Measurements from ENCODE around the gene RAET1G. TPM values are rescaled to one million over a fixed set of nuclear protein-coding genes. Genes with fewer than 3 reads are reported as not detected.
"Not testable (repeated sequence)": the region's sequence is repeated elsewhere in the genome, so short reads cannot be mapped to it uniquely, and the experiment has no call there.

Gene RAET1G
- polyA plus RNA-seq, 1 donor: 0.28 TPM

DNA sequence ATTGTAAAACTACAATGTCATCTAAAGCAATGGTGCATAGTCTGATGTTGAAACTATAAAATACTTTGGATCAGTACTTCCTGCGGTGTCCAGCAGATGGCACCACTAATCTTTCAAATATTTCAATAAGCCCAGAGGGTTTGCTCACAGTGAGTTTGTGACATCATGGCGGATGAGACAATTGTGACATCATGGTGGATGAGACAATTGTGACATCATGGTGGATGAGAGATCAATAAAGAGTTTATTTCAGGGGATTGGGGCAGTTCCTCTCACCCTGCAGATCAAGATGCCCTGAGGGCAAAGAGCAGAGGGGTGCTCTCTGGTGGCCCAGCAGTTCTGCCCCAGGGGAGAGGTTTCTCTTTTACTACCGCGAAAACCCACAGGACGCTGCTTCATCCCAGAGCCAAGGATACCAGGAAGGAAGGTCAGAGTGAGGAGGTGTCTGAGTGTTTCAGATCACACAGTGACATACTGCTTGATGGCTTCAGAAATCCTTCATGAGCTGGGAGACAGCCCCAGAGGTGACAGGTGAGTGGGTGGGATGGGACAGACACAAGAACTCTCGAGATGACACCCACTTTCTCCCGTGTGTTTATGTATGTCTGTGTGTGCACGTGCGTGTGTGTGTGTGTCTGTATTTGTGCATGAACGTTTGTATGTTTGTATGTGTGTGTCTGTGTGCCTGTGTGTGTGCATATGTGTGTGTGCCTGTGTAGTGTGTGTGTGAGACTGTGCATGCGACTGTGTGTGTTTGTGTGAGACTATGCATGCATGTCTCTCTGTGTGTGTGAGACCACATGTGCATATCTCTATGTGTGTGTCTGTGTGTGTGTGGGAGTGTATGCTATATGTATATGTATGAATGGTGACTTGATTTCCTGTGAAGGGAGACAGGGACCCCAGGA, 11.6 kb upstream of the RAET1G start:
- peaks cover 77% of the 10 kb centered on the region for H3K27me3 ChIP-seq (ENCODE audit: control insufficient read depth, insufficient read depth, low read length)

DNA sequence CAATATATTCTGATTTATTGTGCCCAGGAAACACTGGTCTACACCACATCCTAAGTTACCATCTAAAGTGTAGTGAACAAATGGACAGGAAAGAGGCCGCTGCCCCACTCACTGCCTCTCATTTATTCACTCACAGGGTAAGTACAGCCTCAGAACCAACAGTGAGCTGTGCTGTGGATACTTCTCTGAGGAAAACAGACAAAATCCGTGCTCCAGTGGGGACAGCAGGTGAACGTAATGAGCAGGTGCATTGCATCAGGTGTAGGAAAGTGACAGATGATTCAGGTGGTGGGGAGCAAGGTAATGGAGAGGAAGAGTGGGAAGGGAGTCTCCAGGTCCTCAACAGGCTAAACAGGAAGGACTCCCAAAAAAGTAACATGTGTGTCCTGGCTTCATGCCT, 10.5 kb upstream of the RAET1G start:
- peaks cover 73% of the 10 kb centered on the region for H3K27me3 ChIP-seq (ENCODE audit: control insufficient read depth, insufficient read depth, low read length)
- H3K4me3 ChIP-seq (ENCODE audit: low read length): no peak overlapping the region
- DNase-seq: no peak
- peaks cover 3% of the 10 kb centered on the region for H3K9me3 ChIP-seq (ENCODE audit: control insufficient read depth, low read depth, low read length)
- no peak overlapping the region for H3K27ac ChIP-seq (ENCODE audit: low read length)
- H3K4me1 ChIP-seq (ENCODE audit: control insufficient read depth, insufficient read depth, low read length): no peaks in the 10 kb centered on the region
- no peaks in the 10 kb centered on the region for H3K36me3 ChIP-seq (ENCODE audit: control insufficient read depth, insufficient read depth, low read length)
- 0% methylated on average over 1 of the region's 3 CpGs for WGBS (ENCODE audit: insufficient coverage, low lambda C conversion rate)

More for the DNA sequence above, 11.6 kb upstream of the RAET1G start:
- Histone ChIP-seq H3K27ac (ENCODE audit: low read length) (no peak overlapping the region), H3K4me3 (ENCODE audit: low read length) (no peak overlapping the region), H3K9me3 (ENCODE audit: control insufficient read depth, low read depth, low read length) (peaks cover 9% of the 10 kb centered on the region), H3K36me3 (ENCODE audit: control insufficient read depth, insufficient read depth, low read length) (no peaks in the 10 kb centered on the region), H3K4me1 (ENCODE audit: control insufficient read depth, insufficient read depth, low read length) (peaks cover 3% of the 10 kb centered on the region)
- WGBS (ENCODE audit: insufficient coverage, low lambda C conversion rate): no CpG with 5 or more reads among the region's 11 CpGs
- peak; percentile 50 for DNase-seq

DNA sequence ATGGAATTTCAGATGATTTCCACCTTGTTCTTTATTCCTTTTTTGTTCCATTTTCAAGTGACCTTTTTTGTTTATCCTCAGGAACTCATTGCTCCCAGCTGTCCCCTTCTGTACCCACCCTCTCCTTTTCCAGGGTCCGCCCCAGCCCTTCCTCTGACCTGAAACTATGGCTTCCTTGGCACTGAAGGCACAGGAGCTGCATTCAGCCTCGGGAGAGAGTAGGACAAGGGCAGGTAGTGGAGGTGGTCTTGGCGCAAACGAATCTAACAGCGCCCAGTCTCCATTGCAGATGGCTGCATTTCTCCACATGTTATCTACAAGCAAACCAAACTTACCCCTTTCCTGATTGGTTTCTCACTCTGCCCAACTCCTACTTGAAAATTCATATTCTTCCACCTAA, 10.1 kb upstream of the RAET1G start:
- peaks cover 69% of the 10 kb centered on the region for H3K27me3 ChIP-seq (ENCODE audit: control insufficient read depth, insufficient read depth, low read length)
- WGBS (ENCODE audit: insufficient coverage, low lambda C conversion rate): 20% methylated on average over 1 of the region's 5 CpGs
- no peak overlapping the region for H3K4me3 ChIP-seq (ENCODE audit: low read length)

DNA sequence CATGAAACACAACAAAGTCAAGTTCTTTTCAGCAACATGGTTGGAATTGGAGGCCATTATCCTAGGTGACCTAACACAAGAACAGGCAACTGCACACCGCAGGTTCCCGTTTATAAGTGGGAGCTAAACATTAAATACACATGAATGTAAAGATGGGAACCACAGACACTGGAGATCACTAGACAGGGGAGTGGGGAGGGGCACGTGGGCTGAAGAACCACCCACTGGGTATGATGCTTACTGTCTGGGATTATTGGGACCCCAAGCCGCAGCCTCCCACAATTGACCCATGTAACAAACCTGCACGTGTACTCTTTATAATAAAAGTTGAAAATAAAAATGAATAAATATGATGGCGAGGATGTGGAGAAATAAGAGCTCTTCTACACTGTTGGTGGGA, 8.6 kb upstream of the RAET1G start:
- DNase-seq: no peak
- Histone ChIP-seq H3K4me3 (ENCODE audit: low read length) (no peak overlapping the region), H3K27me3 (ENCODE audit: control insufficient read depth, insufficient read depth, low read length) (peaks cover 56% of the 10 kb centered on the region), H3K9me3 (ENCODE audit: control insufficient read depth, low read depth, low read length) (no peaks in the 10 kb centered on the region), H3K27ac (ENCODE audit: low read length) (no peak overlapping the region), H3K36me3 (ENCODE audit: control insufficient read depth, insufficient read depth, low read length) (no peaks in the 10 kb centered on the region), H3K4me1 (ENCODE audit: control insufficient read depth, insufficient read depth, low read length) (no peaks in the 10 kb centered on the region)
- 73% methylated on average over 2 of the region's 6 CpGs for WGBS (ENCODE audit: insufficient coverage, low lambda C conversion rate)

More for the DNA sequence above, 10.1 kb upstream of the RAET1G start:
- no peak for DNase-seq
- Histone ChIP-seq H3K27ac (ENCODE audit: low read length) (no peak overlapping the region), H3K4me1 (ENCODE audit: control insufficient read depth, insufficient read depth, low read length) (no peaks in the 10 kb centered on the region), H3K36me3 (ENCODE audit: control insufficient read depth, insufficient read depth, low read length) (no peaks in the 10 kb centered on the region), H3K9me3 (ENCODE audit: control insufficient read depth, low read depth, low read length) (no peaks in the 10 kb centered on the region)

DNA sequence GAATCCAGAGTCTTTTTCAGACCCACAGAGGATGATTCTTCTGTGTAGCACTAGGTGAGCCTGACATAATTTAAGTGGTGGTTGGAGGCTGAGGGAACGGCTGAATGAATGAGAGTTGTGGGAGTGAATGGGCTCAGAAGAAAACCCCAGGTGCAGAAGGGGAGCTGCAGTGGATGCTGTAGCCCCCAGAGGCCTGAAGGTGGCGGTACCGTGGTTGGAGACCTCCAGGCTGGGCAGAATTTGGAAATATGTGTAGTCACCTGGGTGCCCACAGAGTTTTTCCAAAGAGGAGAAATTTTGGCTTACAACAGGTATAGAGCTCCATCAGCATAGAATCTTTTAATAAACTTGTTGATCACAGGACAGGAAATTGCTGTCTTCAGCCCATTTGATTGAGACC, 6.5 kb upstream of the RAET1G start:
- Histone ChIP-seq H3K4me3 (ENCODE audit: low read length) (no peak overlapping the region), H3K27ac (ENCODE audit: low read length) (no peak overlapping the region), H3K27me3 (ENCODE audit: control insufficient read depth, insufficient read depth, low read length) (peaks cover 53% of the 10 kb centered on the region), H3K36me3 (ENCODE audit: control insufficient read depth, insufficient read depth, low read length) (no peaks in the 10 kb centered on the region), H3K9me3 (ENCODE audit: control insufficient read depth, low read depth, low read length) (no peaks in the 10 kb centered on the region), H3K4me1 (ENCODE audit: control insufficient read depth, insufficient read depth, low read length) (peaks cover 2% of the 10 kb centered on the region)
- no peak for DNase-seq
- no CpG with 5 or more reads among the region's 3 CpGs for WGBS (ENCODE audit: insufficient coverage, low lambda C conversion rate)

DNA sequence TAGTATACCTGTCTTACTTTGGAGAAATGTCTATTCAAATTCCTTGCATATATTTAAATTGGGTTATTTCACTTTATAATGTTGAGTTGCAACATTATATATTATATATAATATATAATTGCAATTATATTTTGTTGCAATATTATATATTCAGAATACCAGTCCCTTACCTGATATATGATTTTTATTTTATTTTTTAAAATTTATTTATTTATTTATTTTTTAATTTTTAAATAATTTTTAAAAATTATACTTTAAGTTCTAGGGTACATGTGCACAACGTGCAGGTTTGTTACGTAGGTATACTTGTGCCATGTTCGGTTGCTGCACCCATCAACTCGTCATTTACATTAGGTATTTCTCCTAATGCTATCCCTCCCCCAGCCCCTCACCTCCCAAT, 4.1 kb upstream of the RAET1G start:
- H3K27ac ChIP-seq (ENCODE audit: low read length); DNase-seq; H3K36me3 ChIP-seq (ENCODE audit: control insufficient read depth, insufficient read depth, low read length); H3K4me3 ChIP-seq (ENCODE audit: low read length); H3K9me3 ChIP-seq (ENCODE audit: control insufficient read depth, low read depth, low read length): not testable (repeated sequence)
- 100% methylated on average over 2 of the region's 4 CpGs for WGBS (ENCODE audit: insufficient coverage, low lambda C conversion rate)
- Histone ChIP-seq H3K4me1 (ENCODE audit: control insufficient read depth, insufficient read depth, low read length) (peaks cover 16% of the 10 kb centered on the region), H3K27me3 (ENCODE audit: control insufficient read depth, insufficient read depth, low read length) (peaks cover 64% of the 10 kb centered on the region)

DNA sequence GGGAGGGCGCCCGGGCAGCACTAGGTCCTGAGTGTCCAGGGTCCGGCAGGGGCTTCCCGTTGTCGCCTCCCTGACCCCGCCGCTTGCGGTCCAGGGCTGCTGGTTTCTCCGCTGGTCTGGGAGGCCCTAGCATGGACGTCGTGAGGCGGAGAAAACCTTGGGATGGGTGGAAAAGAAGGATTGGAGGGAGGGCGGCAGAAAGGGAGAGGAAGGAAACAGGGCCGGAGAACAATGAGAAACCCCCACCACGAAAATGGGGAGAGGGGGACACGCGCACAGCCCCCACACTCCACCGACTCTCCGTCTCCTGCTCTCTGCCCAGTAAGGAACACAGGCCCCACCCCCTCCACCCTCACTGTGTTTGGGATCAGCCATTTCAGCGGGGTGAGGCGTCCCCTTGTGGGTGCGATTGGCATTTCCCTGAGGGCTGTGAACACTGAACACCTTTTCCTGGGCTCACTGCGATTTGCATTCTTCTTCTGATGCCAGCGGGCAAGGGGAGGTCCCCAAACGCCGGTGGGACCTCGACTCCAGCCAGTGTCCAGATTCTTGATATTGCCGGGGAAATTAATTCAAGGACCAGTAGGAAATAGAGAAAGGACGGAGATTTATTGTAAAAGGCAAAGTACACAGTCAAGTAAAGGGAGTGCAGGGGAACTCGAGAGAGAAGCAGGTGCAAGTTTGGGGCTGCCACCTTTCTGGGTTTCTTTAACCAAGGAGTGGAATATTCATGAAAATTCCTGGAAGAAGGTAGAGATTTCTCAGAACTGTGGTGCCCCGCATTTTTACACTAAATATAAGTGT, 3.3 kb upstream of the RAET1G start:
- DNase-seq: peak; percentile 63 to 70
- peaks cover 67% of the 10 kb centered on the region for H3K27me3 ChIP-seq (ENCODE audit: control insufficient read depth, insufficient read depth, low read length)
- 40% methylated on average over 1 of the region's 31 CpGs for WGBS (ENCODE audit: insufficient coverage, low lambda C conversion rate)
- H3K9me3 ChIP-seq (ENCODE audit: control insufficient read depth, low read depth, low read length): no peaks in the 10 kb centered on the region
- H3K27ac ChIP-seq (ENCODE audit: low read length): no peak overlapping the region
- H3K4me3 ChIP-seq (ENCODE audit: low read length): peak overlapping the region; percentile 60
- peaks cover 16% of the 10 kb centered on the region for H3K4me1 ChIP-seq (ENCODE audit: control insufficient read depth, insufficient read depth, low read length)
- H3K36me3 ChIP-seq (ENCODE audit: control insufficient read depth, insufficient read depth, low read length): no peaks in the 10 kb centered on the region

DNA sequence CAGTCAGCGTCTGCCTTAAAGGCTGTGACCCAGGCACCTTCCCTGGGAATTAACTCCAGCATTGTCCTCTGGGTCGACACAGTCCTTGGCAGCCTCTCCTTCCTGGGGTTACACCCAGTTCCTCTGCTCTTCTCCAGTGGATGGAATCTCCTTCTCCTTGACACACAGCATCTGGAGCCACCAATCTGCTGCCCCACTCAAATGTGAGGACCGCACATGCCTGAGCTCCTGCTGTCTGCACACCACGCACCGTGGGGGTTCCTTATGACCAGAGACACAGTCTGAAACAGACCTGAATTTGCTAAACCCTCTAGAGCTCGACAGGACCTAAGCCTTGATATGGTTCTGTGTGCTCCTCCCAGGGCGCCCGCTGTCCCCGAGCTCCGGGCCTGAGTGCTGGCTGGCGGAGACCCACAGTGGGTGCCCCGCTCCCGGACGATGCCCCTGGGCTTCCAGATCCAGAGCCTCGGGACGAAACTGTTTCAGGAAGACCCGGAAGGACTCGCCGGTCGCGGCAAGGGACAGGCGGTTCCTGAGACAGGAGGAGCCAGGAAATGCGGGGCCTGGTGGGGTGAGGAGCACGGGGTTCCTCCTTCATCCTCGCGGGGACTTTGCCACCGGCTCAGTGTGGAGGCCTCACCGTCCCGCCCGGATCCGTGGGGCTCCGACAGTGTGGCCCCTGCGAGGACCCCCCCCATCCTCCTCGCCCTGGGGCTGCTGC, 2.5 kb upstream of the RAET1G start:
- H3K4me1 ChIP-seq (ENCODE audit: control insufficient read depth, insufficient read depth, low read length): peaks cover 16% of the 10 kb centered on the region

DNA sequence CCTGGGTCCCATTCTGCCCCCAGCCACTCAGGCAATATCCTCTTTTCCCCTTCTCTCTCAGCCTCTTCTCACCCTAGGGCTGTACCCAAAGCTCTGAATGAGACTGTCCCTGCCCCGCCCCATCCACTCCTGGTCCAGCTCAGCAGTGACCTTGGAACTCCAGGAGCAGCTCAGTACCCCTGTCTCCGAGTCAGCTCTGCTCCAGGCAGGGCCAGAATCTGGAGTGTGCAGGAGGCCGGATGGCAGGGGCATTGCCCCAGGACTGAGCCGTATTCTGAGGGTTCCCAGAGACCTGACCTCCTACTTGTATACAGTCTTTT, 2.0 kb upstream of the RAET1G start:
- H3K4me1 ChIP-seq (ENCODE audit: control insufficient read depth, insufficient read depth, low read length): peaks cover 16% of the 10 kb centered on the region
- DNase-seq: no peak
- no peaks in the 10 kb centered on the region for H3K9me3 ChIP-seq (ENCODE audit: control insufficient read depth, low read depth, low read length)
- no peaks in the 10 kb centered on the region for H3K36me3 ChIP-seq (ENCODE audit: control insufficient read depth, insufficient read depth, low read length)
- no peak overlapping the region for H3K27ac ChIP-seq (ENCODE audit: low read length)
- H3K27me3 ChIP-seq (ENCODE audit: control insufficient read depth, insufficient read depth, low read length): peaks cover 58% of the 10 kb centered on the region
- WGBS (ENCODE audit: insufficient coverage, low lambda C conversion rate): no CpG with 5 or more reads among the region's 4 CpGs
- H3K4me3 ChIP-seq (ENCODE audit: low read length): no peak overlapping the region

More for the DNA sequence above, 2.5 kb upstream of the RAET1G start:
- Histone ChIP-seq H3K27ac (ENCODE audit: low read length) (no peak overlapping the region), H3K9me3 (ENCODE audit: control insufficient read depth, low read depth, low read length) (no peaks in the 10 kb centered on the region), H3K36me3 (ENCODE audit: control insufficient read depth, insufficient read depth, low read length) (no peaks in the 10 kb centered on the region), H3K4me3 (ENCODE audit: low read length) (peak overlapping the region; percentile 60), H3K27me3 (ENCODE audit: control insufficient read depth, insufficient read depth, low read length) (peaks cover 60% of the 10 kb centered on the region)
- WGBS (ENCODE audit: insufficient coverage, low lambda C conversion rate): no CpG with 5 or more reads among the region's 34 CpGs
- DNase-seq: peak in 1 of 2 donors; percentile 48

Measured in large intestine (tissue), 3 donors.